ENCODE measurements around the gene ABCD3.

ABCD3 gene

GRCh38 chr1:94552071-94552586 lies 133.9 kb downstream of the ABCD3 start:
- Histone ChIP-seq H3K9me3 (ENCODE audit: insufficient read depth, low read depth, low read length) (no peaks in the 10 kb centered on the region), H3F3A (ENCODE audit: low read depth) (no peaks in the 10 kb centered on the region), H3K4me3 (ENCODE audit: low read length, poor library complexity, severe bottlenecking) (no peak overlapping the region), H3K9ac (ENCODE audit: low read depth, low read length, poor library complexity, severe bottlenecking) (no peak overlapping the region), H3K36me3 (ENCODE audit: insufficient read depth, low read length) (no peaks in the 10 kb centered on the region), H3K79me2 (ENCODE audit: insufficient read depth, low read length) (no peaks in the 10 kb centered on the region), H3K9me2 (replicated peaks; ENCODE audit: low read depth, low read length) (no peaks in the 10 kb centered on the region), H2AFZ (ENCODE audit: low read length) (no peak overlapping the region), H3K4me2 (ENCODE audit: low read depth, low read length, poor library complexity, severe bottlenecking) (no peak overlapping the region), H3K4me1 (ENCODE audit: insufficient read depth, low read length, poor library complexity, severe bottlenecking) (no peaks in the 10 kb centered on the region), H4K20me1 (ENCODE audit: insufficient read depth, low read length, poor library complexity, severe bottlenecking) (no peaks in the 10 kb centered on the region), H3K27me3 (ENCODE audit: insufficient read depth, low read length, poor library complexity, severe bottlenecking) (no peaks in the 10 kb centered on the region)
- TF ChIP-seq CTCF (conservative IDR thresholded peaks at IDR 0.05; ENCODE audit: low read length) (no peak), EZH2phosphoT487 (IDR thresholded peaks at IDR 0.05; ENCODE audit: borderline replicate concordance) (no peak)

- Histone ChIP-seq H3K79me2 (ENCODE audit: insufficient read depth, low read length) (no peaks in the 10 kb centered on the region), H3K9me2 (replicated peaks; ENCODE audit: low read depth, low read length) (no peaks in the 10 kb centered on the region), H3K9ac (ENCODE audit: low read depth, low read length, poor library complexity, severe bottlenecking) (no peak overlapping the region), H3F3A (ENCODE audit: low read depth) (no peaks in the 10 kb centered on the region), H4K20me1 (ENCODE audit: insufficient read depth, low read length, poor library complexity, severe bottlenecking) (no peaks in the 10 kb centered on the region), H3K4me3 (ENCODE audit: low read length, poor library complexity, severe bottlenecking) (no peak overlapping the region), H2AFZ (ENCODE audit: low read length) (no peak overlapping the region), H3K27me3 (ENCODE audit: insufficient read depth, low read length, poor library complexity, severe bottlenecking) (no peaks in the 10 kb centered on the region), H3K9me3 (ENCODE audit: insufficient read depth, low read depth, low read length) (no peaks in the 10 kb centered on the region), H3K36me3 (ENCODE audit: insufficient read depth, low read length) (no peaks in the 10 kb centered on the region), H3K4me2 (ENCODE audit: low read depth, low read length, poor library complexity, severe bottlenecking) (no peak overlapping the region), H3K4me1 (ENCODE audit: insufficient read depth, low read length, poor library complexity, severe bottlenecking) (no peaks in the 10 kb centered on the region)
- TF ChIP-seq CTCF (conservative IDR thresholded peaks at IDR 0.05; ENCODE audit: low read length), result no peak
- TF ChIP-seq EZH2phosphoT487 (IDR thresholded peaks at IDR 0.05; ENCODE audit: borderline replicate concordance), result no peak
These were observed 135.1 kb downstream of the ABCD3 start for GRCh38 chr1:94553323-94553730.

- H2AFZ ChIP-seq (ENCODE audit: low read length), result no peak overlapping the region
- no peaks in the 10 kb centered on the region for H4K20me1 ChIP-seq (ENCODE audit: insufficient read depth, low read length, poor library complexity, severe bottlenecking)
- H3K4me3 ChIP-seq (ENCODE audit: low read length, poor library complexity, severe bottlenecking), result no peak overlapping the region
- H3K36me3 ChIP-seq (ENCODE audit: insufficient read depth, low read length), result no peaks in the 10 kb centered on the region
- no peak overlapping the region for H3K9ac ChIP-seq (ENCODE audit: low read depth, low read length, poor library complexity, severe bottlenecking)
- no peak overlapping the region for H3K4me2 ChIP-seq (ENCODE audit: low read depth, low read length, poor library complexity, severe bottlenecking)
- H3K9me3 ChIP-seq (ENCODE audit: insufficient read depth, low read depth, low read length), result no peaks in the 10 kb centered on the region
- no peaks in the 10 kb centered on the region for H3K9me2 ChIP-seq (replicated peaks; ENCODE audit: low read depth, low read length)
- no peak for TF ChIP-seq CTCF (conservative IDR thresholded peaks at IDR 0.05; ENCODE audit: low read length)
- TF ChIP-seq EZH2phosphoT487 (IDR thresholded peaks at IDR 0.05; ENCODE audit: borderline replicate concordance), result no peak
- H3F3A ChIP-seq (ENCODE audit: low read depth), result no peaks in the 10 kb centered on the region
- H3K4me1 ChIP-seq (ENCODE audit: insufficient read depth, low read length, poor library complexity, severe bottlenecking), result no peaks in the 10 kb centered on the region
- H3K27me3 ChIP-seq (ENCODE audit: insufficient read depth, low read length, poor library complexity, severe bottlenecking), result no peaks in the 10 kb centered on the region
- no peaks in the 10 kb centered on the region for H3K79me2 ChIP-seq (ENCODE audit: insufficient read depth, low read length)
These were observed 135.7 kb downstream of the ABCD3 start for GRCh38 chr1:94553931-94554330.
